CD14-positive monocyte (primary cell): ENCODE data around the gene SASH3. TPM values are rescaled to one million over a fixed set of nuclear protein-coding genes. Genes with fewer than 3 reads are reported as not detected.

Experiments
- DNase-seq, 3 donors: peaks; one replicate each; pipeline ENCODE4 v3.0.0-alpha.2; 2011 to 2022
- H2AFZ ChIP-seq: 2 replicates; pipeline ENCODE4 v1.6.0; 2012; ENCODE audit warnings: mild to moderate bottlenecking, low read depth, low read length, inconsistent platforms; ENCODE audit not compliant: insufficient read depth, poor library complexity, severe bottlenecking
- H3K27ac ChIP-seq, 2 donors: 1 replicate in 1 of 2; 2 replicates in 1 of 2; pipeline ENCODE4 v1.5.1; 2012 to 2013; ENCODE audit warnings: low read length in 2 of 2, control low read depth in 1 of 2, inconsistent platforms in 1 of 2, low read depth in 1 of 2, mild to moderate bottlenecking in 1 of 2
- H3K27me3 ChIP-seq, 2 donors: one replicate each; pipeline versions ENCODE4 v1.6.0 to v1.6.1; 2011 to 2013; ENCODE audit warnings: low read length in 2 of 2; ENCODE audit not compliant: control insufficient read depth in 2 of 2, insufficient read depth in 2 of 2
- H3K36me3 ChIP-seq, 2 donors: replicated peaks in 1 of 2; 1 replicate in 1 of 2; 2 replicates in 1 of 2; pipeline versions ENCODE4 v1.5.1 to v1.6.1; 2012 to 2013; ENCODE audit warnings: low read length in 2 of 2, control low read depth in 1 of 2, inconsistent platforms in 1 of 2, mild to moderate bottlenecking in 1 of 2; ENCODE audit not compliant: insufficient read depth in 2 of 2, control insufficient read depth in 1 of 2
- H3K4me1 ChIP-seq, 2 donors: 1 replicate in 1 of 2; 2 replicates in 1 of 2; pipeline versions ENCODE4 v1.5.1 to v1.6.1; 2012 to 2013; ENCODE audit warnings: low read length in 2 of 2, control low read depth in 1 of 2, inconsistent platforms in 1 of 2, mild to moderate bottlenecking in 1 of 2, moderate library complexity in 1 of 2; ENCODE audit not compliant: insufficient read depth in 2 of 2, control insufficient read depth in 1 of 2
- H3K4me2 ChIP-seq: replicated peaks from 2 replicates; pipeline ENCODE3; 2012; ENCODE audit warnings: low read length, moderate library complexity, mild to moderate bottlenecking; ENCODE audit not compliant: poor library complexity, severe bottlenecking; ENCODE audit errors: extremely low read depth
- H3K4me3 ChIP-seq, 3 experiments: fragments of 200-600 bp in 1 of 3; sonication (generic) in 1 of 3; replicated peaks in 1 of 3; 1 replicate in 2 of 3; 2 replicates in 1 of 3; pipeline ENCODE4 v1.5.1; 2011 to 2013; ENCODE audit warnings: low read length in 3 of 3, mild to moderate bottlenecking in 3 of 3, control low read depth in 2 of 3, low read depth in 2 of 3, inconsistent platforms in 1 of 3, moderate library complexity in 1 of 3
- H3K79me2 ChIP-seq: 2 replicates; pipeline ENCODE4 v1.6.0; 2012; ENCODE audit warnings: mild to moderate bottlenecking, control low read depth, inconsistent platforms, low read length, moderate library complexity; ENCODE audit not compliant: insufficient read depth
- H3K9ac ChIP-seq: 2 replicates; pipeline ENCODE4 v1.6.0; 2017; ENCODE audit warnings: low read length, mild to moderate bottlenecking; ENCODE audit not compliant: insufficient read depth, poor library complexity, severe bottlenecking
- H3K9me3 ChIP-seq, 2 donors: replicated peaks in 1 of 2; 1 replicate in 1 of 2; 2 replicates in 1 of 2; pipeline versions ENCODE4 v1.5.1 to v1.6.1; 2012 to 2013; ENCODE audit warnings: low read length in 2 of 2, control low read depth in 1 of 2; ENCODE audit not compliant: control insufficient read depth in 1 of 2, insufficient read depth in 1 of 2
- H4K20me1 ChIP-seq: 2 replicates; pipeline ENCODE4 v1.6.0; 2012; ENCODE audit warnings: mild to moderate bottlenecking, low read length, control low read depth, moderate library complexity; ENCODE audit not compliant: insufficient read depth
- H3K27ac Mint-ChIP-seq, 7 donors: one replicate each; pipeline ENCODE4 v1.8.0; 2020; ENCODE audit warnings: mild to moderate bottlenecking in 7 of 7, mixed read lengths in 7 of 7, moderate library complexity in 6 of 7, inconsistent platforms in 2 of 7
- H3K27me3 Mint-ChIP-seq, 3 donors: one replicate each; pipeline ENCODE4 v1.8.0; 2021 to 2022; ENCODE audit warnings: low read depth in 3 of 3, mild to moderate bottlenecking in 3 of 3, mixed read lengths in 3 of 3, moderate library complexity in 3 of 3, inconsistent platforms in 1 of 3
- H3K36me3 Mint-ChIP-seq, 2 donors: one replicate each; pipeline ENCODE4 v1.8.0; 2020; ENCODE audit warnings: mixed read lengths in 2 of 2, inconsistent platforms in 1 of 2, mild to moderate bottlenecking in 1 of 2
- H3K4me1 Mint-ChIP-seq: one replicate; pipeline ENCODE4 v1.8.0; 2020; ENCODE audit warnings: mild to moderate bottlenecking, mixed read lengths
- H3K4me3 Mint-ChIP-seq, 2 donors: one replicate each; pipeline ENCODE4 v1.8.0; 2020; ENCODE audit warnings: mild to moderate bottlenecking in 2 of 2, mixed read lengths in 2 of 2, moderate library complexity in 1 of 2
- H3K9me3 Mint-ChIP-seq, 7 donors: one replicate each; pipeline ENCODE4 v1.8.0; 2020 to 2022; ENCODE audit warnings: mixed read lengths in 7 of 7, mild to moderate bottlenecking in 6 of 7, moderate library complexity in 6 of 7, inconsistent platforms in 2 of 7
- CTCF ChIP-seq: fragments of 200-600 bp; IDR thresholded peaks from one replicate; pipeline ENCODE4 v1.8.0; 2022; ENCODE audit warnings: antibody characterized with exemption, mild to moderate bottlenecking
- WGBS: methylation state at CpG from one replicate; pipeline ENCODE4 v1.1.5; 2013; ENCODE audit warnings: missing lambda C conversion rate; ENCODE audit not compliant: insufficient coverage; 5-methylcytosine and 5-hydroxymethylcytosine counted together
- intact Hi-C, 2 donors: fragments of 100-400 bp; cut with micrococcal nuclease; formaldehyde crosslinking; loops; one replicate each; pipeline versions ENCODE4 v1.15.0 to v1.15.1; 2023
- polyA plus RNA-seq, 3 donors: library from polyadenylated mRNA; depleted of rRNA in 1 of 3; unstranded in 2 of 3; stranded (reverse) in 1 of 3; fragments of 300-500 nt in 2 of 3; fragments of >200 nt in 1 of 3; fragmentation: Illumina TruSeq in 2 of 3; gene quantifications; 1 replicate in 2 of 3; 2 replicates in 1 of 3; pipeline ENCODE4 v1.2.3, GENCODE V29; 2012 to 2021

Gene SASH3
- polyA plus RNA-seq, 3 donors: 127 to 272 (median 179) TPM

DNA sequence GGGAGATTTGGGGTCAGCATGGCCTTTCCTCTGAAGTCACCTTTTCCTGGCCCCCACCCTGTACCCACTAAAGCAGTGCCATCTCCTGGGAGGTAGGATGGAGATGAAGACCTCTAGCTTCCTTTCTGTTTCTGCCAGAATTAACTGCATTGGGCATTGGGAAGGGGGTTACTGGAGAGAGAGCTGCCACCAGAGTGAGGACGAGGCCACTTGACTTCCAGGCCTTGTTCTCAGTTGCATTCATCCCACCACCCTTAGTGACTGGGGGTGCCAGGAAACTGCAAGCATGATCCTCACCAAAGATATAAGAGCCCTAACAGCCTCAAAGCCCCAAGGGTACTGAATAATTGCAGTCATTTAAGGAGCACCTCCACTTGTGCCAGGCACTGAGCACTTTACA, 15.8 kb downstream of the SASH3 start:
- H3K27ac ChIP-seq: no peak overlapping the region
- WGBS: no CpG with 5 or more reads among the region's 1 CpG
- no peak overlapping the region for H2AFZ ChIP-seq
- no peak overlapping the region for H3K9ac ChIP-seq
- no peak overlapping the region for H3K4me2 ChIP-seq
- peaks cover 59 to 80% of the 10 kb centered on the region in 2 donors for H3K36me3 Mint-ChIP-seq
- H3K79me2 ChIP-seq: peaks cover 7% of the 10 kb centered on the region
- H3K27ac Mint-ChIP-seq: peak overlapping the region in 4 of 7 donors; percentile 15 to 84 (median 56)
- H3K4me3 Mint-ChIP-seq: no peak overlapping the region
- H3K27me3 Mint-ChIP-seq: peaks cover 0 to 10% (median 0%) of the 10 kb centered on the region in 3 donors
- peaks cover 37% of the 10 kb centered on the region for H3K4me1 Mint-ChIP-seq
- H4K20me1 ChIP-seq: peaks cover 69% of the 10 kb centered on the region
- no peak overlapping the region for H3K4me3 ChIP-seq
- peaks cover 72 to 85% of the 10 kb centered on the region in 2 donors for H3K36me3 ChIP-seq
- H3K9me3 ChIP-seq: no peaks in the 10 kb centered on the region
- peaks cover 11 to 21% of the 10 kb centered on the region in 2 donors for H3K4me1 ChIP-seq
- DNase-seq: no peak
- H3K27me3 ChIP-seq: no peaks in the 10 kb centered on the region
- intact Hi-C loops: no loop called here
- no peaks in the 10 kb centered on the region for H3K9me3 Mint-ChIP-seq
- TF ChIP-seq CTCF: no peak

DNA sequence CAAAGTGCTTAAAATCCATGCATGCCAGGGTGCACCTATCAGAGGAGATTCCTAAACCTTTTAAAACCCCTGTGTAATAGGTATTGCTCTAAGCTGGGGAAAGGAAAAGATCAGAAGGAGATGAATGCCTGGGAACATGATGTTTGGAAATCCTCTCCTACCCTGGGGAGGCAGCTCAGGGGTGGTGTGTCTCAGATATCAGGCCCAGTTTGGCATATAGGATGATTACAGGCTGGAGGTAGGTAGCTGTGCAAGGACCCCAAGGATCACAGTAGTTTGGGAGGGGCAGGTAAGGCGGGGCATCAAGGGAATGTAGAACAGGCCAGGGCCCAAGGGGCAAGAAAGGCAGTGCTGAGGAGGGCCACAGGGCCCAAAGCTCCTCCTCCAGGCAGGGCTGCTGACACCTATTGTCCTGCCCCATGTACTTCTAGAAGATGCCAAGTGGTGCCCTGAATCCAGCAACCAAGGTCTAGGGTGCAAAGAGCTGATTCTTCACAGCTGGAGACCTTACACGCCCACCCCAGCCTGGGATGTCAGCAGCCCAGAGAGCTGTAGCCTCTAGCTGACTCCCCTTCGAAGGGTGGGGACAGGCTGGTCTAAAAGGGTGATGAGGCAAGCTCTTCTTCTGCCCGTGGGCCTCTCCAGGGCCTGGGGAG, 17.6 kb downstream of the SASH3 start:
- peaks cover 51% of the 10 kb centered on the region for H4K20me1 ChIP-seq
- Mint-ChIP-seq H3K27me3 (peaks cover 0 to 11% (median 0%) of the 10 kb centered on the region in 3 donors), H3K4me3 (no peak overlapping the region), H3K4me1 (peaks cover 31% of the 10 kb centered on the region), H3K36me3 (peaks cover 46 to 62% of the 10 kb centered on the region in 2 donors), H3K9me3 (no peaks in the 10 kb centered on the region), H3K27ac (peak overlapping the region in 6 of 7 donors; percentile 26 to 73 (median 58))
- H3K27ac ChIP-seq: peak overlapping the region; percentile 12 to 26
- H3K36me3 ChIP-seq: peaks cover 54 to 67% of the 10 kb centered on the region in 2 donors
- H3K9ac ChIP-seq: no peak overlapping the region
- H2AFZ ChIP-seq: no peak overlapping the region
- no peaks in the 10 kb centered on the region for H3K27me3 ChIP-seq
- no peak for TF ChIP-seq CTCF
- intact Hi-C loops: no loop called here
- H3K9me3 ChIP-seq: no peaks in the 10 kb centered on the region
- no CpG with 5 or more reads among the region's 4 CpGs for WGBS
- H3K4me3 ChIP-seq: no peak overlapping the region
- DNase-seq: no peak
- H3K4me2 ChIP-seq: no peak overlapping the region
- peaks cover under 1% of the 10 kb centered on the region for H3K79me2 ChIP-seq
- H3K4me1 ChIP-seq: peaks cover 11 to 21% of the 10 kb centered on the region in 2 donors
